ENCODE results near the gene NRG3.

NRG3 gene

DNA sequence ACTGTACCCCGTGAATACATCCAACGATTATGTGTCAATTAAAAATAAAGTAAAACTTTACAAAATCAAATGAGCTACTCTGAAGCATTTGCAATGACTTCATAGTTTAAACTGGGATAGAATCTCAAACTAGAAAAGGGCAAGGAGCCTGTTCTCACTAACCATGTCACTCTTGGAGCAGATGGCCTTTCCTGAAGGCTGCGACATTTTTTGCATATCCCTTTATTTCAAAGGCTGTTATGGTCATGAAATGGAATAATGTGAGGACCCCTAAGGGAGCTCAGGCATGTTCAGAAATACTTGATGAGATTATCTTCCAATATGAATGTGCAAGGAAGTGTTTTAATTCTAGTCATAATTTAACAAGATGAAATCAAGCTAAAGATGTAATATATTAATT, 679.4 kb downstream of the NRG3 start:
- DNase-seq (ENCODE audit: low read depth), result no peak
- TF ChIP-seq, protein P1, sequence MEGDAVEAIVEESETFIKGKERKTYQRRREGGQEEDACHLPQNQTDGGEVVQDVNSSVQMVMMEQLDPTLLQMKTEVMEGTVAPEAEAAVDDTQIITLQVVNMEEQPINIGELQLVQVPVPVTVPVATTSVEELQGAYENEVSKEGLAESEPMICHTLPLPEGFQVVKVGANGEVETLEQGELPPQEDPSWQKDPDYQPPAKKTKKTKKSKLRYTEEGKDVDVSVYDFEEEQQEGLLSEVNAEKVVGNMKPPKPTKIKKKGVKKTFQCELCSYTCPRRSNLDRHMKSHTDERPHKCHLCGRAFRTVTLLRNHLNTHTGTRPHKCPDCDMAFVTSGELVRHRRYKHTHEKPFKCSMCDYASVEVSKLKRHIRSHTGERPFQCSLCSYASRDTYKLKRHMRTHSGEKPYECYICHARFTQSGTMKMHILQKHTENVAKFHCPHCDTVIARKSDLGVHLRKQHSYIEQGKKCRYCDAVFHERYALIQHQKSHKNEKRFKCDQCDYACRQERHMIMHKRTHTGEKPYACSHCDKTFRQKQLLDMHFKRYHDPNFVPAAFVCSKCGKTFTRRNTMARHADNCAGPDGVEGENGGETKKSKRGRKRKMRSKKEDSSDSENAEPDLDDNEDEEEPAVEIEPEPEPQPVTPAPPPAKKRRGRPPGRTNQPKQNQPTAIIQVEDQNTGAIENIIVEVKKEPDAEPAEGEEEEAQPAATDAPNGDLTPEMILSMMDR (IDR thresholded peaks at IDR 0.05; ENCODE audit: insufficient read depth, low read depth, low read length, missing control alignments), result no peak
- H3K4me3 ChIP-seq (ENCODE audit: low read depth, low read length), result no peak overlapping the region

DNA sequence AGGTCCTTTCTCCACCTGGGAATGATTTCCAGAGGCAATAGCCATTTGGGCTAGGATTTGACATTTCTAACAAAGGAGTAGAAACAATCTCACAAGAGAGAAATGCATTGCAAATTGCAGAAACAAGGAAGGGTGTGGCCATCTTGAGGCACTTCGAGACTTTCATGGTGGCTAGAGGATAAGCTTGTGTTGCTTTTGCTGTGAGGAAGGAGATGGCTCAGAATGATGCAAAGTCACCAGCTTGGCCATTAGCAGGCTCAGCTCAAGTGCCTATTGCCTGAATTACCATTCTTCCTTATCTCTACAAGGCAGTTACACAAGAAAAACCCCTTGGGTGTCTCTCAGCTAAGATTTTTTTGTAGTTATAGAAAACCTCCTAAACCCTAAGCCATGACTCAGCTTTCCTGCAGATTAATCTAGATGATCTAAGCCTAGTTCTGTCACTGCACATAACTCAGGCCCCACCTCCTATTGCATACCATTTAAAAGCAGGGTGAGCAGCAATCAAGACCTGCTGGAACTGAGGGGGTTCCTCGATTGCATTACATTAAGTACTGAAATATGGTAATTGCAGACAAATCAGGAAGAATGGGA, 683.1 kb downstream of the NRG3 start:
- no peak for DNase-seq (ENCODE audit: low read depth)
- TF ChIP-seq, protein P1 (IDR thresholded peaks at IDR 0.05; ENCODE audit: insufficient read depth, low read depth, low read length, missing control alignments), result no peak
- no peak overlapping the region for H3K4me3 ChIP-seq (ENCODE audit: low read depth, low read length)

DNA sequence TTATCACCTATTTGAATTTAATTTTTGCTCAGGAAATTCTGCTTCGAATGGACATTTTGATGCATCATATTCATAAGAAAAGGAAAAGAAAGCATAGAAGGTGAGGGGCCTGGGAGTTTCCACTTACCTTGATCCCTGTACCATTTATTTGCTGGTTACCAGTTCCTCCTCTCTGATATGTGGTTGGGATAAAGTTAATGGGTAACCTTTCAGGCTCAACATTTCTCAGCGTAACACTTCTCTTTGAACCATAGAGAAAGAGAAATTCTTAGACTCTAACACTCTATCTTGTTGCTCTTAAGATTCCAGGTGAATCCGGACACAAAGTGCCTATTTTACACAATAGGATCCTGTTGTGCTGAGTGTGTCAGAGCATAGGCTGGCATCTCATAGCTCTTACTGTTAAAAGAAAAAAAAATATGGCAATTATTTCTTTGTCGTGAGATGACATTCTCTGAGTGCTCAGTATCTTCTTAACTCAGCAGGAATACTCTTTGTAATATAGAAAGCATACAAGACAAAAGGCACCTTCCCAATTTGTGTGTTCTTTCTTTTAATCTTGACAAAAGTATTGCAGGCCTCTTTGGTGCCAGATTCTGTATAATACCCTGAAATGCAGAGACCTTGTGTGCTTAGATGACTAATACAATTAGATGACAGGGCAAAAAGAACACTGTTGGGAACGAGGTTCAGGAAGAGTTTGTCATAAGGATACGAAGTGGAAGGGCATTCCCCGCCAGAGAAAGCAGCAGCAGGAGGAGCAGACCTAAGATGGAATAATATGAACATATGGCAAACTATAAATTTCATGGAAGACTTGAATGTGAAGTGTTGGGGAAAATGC, 689.6 kb downstream of the NRG3 start:
- DNase-seq (ENCODE audit: low read depth), result no peak
- TF ChIP-seq, protein P1 (IDR thresholded peaks at IDR 0.05; ENCODE audit: insufficient read depth, low read depth, low read length, missing control alignments), result no peak
- H3K4me3 ChIP-seq (ENCODE audit: low read depth, low read length), result no peak overlapping the region

DNA sequence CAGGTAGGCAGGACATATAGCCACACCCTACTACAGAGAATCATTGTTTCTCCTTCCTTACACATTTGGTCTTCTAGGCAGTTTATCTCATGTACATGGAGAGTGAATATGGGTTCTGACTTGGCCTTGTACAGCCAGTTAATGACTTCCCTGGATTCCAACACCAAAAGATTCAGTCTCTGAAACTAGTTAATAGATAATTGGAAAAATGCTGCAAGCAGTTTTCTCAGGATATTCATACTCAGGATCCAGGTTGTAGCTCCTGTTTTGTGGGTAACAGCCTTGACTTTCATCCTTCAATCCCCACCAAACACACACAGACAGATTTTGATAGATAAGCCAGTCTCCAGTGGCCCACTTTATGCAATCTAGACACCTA, 690.2 kb downstream of the NRG3 start:
- no peak overlapping the region for H3K4me3 ChIP-seq (ENCODE audit: low read depth, low read length)
- DNase-seq (ENCODE audit: low read depth), result no peak
- TF ChIP-seq, protein P1 (IDR thresholded peaks at IDR 0.05; ENCODE audit: insufficient read depth, low read depth, low read length, missing control alignments), result no peak

DNA sequence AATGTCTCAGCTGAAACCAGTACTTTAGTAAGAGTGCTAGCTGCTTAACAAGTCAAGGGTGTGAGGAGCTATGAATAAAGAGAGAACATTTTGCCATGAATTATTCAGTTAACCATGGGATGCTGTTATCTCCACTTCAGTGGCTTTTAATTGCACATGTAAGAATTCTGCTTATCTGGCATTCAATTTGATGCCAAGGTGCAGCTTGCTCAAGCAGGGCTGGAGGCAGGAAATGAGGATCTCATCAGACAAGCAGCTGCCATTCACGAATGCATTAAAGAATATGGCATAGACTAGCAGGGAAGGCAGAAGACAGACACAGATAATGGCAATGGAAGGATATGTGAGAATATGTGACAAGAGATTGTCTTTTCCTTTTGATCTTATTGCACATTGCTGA, 697.8 kb downstream of the NRG3 start:
- H3K4me3 ChIP-seq (ENCODE audit: low read depth, low read length), result no peak overlapping the region
- DNase-seq (ENCODE audit: low read depth), result no peak
- TF ChIP-seq, protein P1 (IDR thresholded peaks at IDR 0.05; ENCODE audit: insufficient read depth, low read depth, low read length, missing control alignments), result no peak

DNA sequence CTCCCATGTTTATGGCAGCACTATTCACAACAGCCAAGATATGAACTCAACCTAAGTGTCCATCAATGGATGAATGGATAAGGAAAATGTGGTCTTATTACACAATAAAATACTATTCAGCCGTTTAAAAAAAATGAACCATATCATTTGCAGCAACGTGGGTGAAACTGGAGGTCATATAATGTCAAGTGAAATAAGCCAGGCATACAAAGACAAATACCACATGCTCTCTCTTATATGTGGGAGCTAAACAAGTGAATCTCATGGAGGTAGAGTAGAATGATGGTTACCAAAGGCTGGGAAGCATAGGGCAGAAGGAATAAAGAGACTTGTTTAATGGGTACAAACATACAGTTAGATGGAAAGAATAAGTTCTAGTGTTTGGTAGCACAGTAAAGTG, 699.1 kb downstream of the NRG3 start:
- H3K4me3 ChIP-seq (ENCODE audit: low read depth, low read length), result no peak overlapping the region
- DNase-seq (ENCODE audit: low read depth), result no peak

More for the DNA sequence above, 699.1 kb downstream of the NRG3 start:
- TF ChIP-seq, protein P1 (IDR thresholded peaks at IDR 0.05; ENCODE audit: insufficient read depth, low read depth, low read length, missing control alignments), result no peak

All from GM12865 (cell line).